ENCODE data around the gene ZCCHC24. TPM values are rescaled to one million over a fixed set of nuclear protein-coding genes. Genes with fewer than 3 reads are reported as not detected.

ZCCHC24 gene
- total RNA-seq, 1 donor: 4.0 TPM

- Histone ChIP-seq H3K4me1 (ENCODE audit: insufficient read depth, low read length) (no peaks in the 10 kb centered on the region), H3K27me3 (ENCODE audit: insufficient read depth, low read length) (no peaks in the 10 kb centered on the region)
Measured at GRCh38 chr10:79434223-79434687, 11.2 kb downstream of the ZCCHC24 start.

GRCh38 chr10:79433324-79434222 is 11.9 kb downstream of the ZCCHC24 start:
- H3K4me3 ChIP-seq (ENCODE audit: low read length): no peak overlapping the region
- H3K27me3 ChIP-seq (ENCODE audit: insufficient read depth, low read length): no peaks in the 10 kb centered on the region
- H3K4me1 ChIP-seq (ENCODE audit: insufficient read depth, low read length): no peaks in the 10 kb centered on the region
- no peaks in the 10 kb centered on the region for H3K9me3 ChIP-seq (ENCODE audit: low read depth, low read length)

More at GRCh38 chr10:79434223-79434687, 11.2 kb downstream of the ZCCHC24 start:
- no peak overlapping the region for H3K4me3 ChIP-seq (ENCODE audit: low read length)
- H3K9me3 ChIP-seq (ENCODE audit: low read depth, low read length): no peaks in the 10 kb centered on the region

DNA sequence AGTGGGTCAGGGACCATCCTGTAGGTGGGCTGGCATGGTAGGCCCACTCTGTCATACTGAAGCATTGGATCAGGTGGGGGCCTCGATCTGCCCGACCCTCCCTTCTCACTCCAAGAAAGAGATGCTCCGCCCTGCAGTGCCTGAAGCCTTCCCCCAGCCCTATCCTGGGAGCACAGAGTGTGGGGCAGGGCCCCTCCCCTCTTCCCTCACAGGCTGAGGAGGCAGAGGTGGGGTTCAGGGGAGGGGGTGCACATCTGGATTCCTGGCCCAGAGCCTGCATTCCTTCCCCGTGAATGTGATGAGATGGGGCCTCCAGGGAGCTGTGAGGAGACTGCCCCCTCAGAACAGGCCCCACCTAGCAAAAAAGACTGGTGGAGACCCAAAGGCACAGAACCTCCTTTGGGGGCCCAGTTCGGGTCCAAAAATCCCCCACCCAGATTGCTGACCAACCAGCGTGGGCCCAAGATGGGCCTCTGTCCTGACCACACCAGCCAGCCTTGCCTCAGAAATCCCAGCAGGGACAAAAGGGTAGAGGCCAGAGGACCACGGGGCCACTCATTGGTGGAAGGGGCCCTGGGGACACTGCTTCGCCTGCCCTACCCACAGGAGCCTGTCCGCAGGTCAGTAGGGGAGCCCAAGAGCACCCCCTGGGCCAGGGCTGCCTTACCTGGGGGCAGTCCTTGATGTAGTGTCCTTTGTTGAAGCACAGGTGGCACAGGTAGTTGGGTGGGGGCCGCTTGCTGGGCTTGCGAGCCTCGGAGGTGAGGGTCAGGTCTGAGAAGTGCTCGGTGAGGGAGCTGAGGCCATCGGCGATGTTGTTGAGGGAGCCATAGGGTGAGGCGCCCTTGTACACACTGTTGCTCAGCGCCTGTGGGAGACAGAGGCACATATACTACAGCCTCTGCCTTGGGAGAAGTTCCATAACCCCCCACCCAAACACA is 13.3 kb downstream of the ZCCHC24 start:
- H3K27me3 ChIP-seq (ENCODE audit: insufficient read depth, low read length): no peaks in the 10 kb centered on the region
- H3K4me3 ChIP-seq (ENCODE audit: low read length): no peak overlapping the region
- no peaks in the 10 kb centered on the region for H3K4me1 ChIP-seq (ENCODE audit: insufficient read depth, low read length)
- no peaks in the 10 kb centered on the region for H3K9me3 ChIP-seq (ENCODE audit: low read depth, low read length)

GRCh38 chr10:79431428-79431827 is 14.0 kb downstream of the ZCCHC24 start:
- no peaks in the 10 kb centered on the region for H3K9me3 ChIP-seq (ENCODE audit: low read depth, low read length)
- H3K4me1 ChIP-seq (ENCODE audit: insufficient read depth, low read length): no peaks in the 10 kb centered on the region
- no peaks in the 10 kb centered on the region for H3K27me3 ChIP-seq (ENCODE audit: insufficient read depth, low read length)
- H3K4me3 ChIP-seq (ENCODE audit: low read length): no peak overlapping the region

- Histone ChIP-seq H3K27me3 (ENCODE audit: insufficient read depth, low read length) (no peaks in the 10 kb centered on the region), H3K9me3 (ENCODE audit: low read depth, low read length) (no peaks in the 10 kb centered on the region), H3K4me1 (ENCODE audit: insufficient read depth, low read length) (no peaks in the 10 kb centered on the region), H3K4me3 (ENCODE audit: low read length) (no peak overlapping the region)
Measured at GRCh38 chr10:79430936-79431335, 14.5 kb downstream of the ZCCHC24 start.

DNA sequence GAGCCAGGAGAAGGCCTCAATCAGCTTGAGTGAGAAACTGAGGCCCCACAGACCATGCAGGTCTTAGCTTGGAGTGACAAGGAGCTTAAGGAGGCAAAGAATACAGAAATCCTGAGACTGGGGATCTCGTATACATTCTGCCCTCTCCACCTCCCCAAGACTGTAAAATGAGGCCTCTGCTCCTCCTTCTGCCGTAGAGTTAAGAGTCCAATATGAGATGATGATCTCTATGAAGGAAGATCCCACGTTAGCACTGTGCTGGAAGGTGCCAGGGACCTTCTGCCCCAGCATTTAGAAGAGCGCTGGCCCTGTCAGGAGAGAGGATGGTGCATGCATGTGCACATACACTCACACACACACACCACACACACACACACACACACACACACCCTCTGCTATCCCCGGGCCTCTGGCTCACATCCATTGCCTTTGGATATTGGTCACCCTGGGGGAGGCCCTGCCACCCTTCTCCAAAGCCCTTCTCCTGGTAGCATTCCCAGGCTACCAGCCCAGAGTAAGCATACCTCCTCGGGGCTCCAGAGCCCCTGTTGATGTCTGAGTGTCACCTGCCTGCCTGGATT is 15.0 kb downstream of the ZCCHC24 start:
- no peaks in the 10 kb centered on the region for H3K9me3 ChIP-seq (ENCODE audit: low read depth, low read length)
- H3K27me3 ChIP-seq (ENCODE audit: insufficient read depth, low read length): no peaks in the 10 kb centered on the region
- H3K4me1 ChIP-seq (ENCODE audit: insufficient read depth, low read length): no peaks in the 10 kb centered on the region
- no peak overlapping the region for H3K4me3 ChIP-seq (ENCODE audit: low read length)

- Histone ChIP-seq H3K9me3 (ENCODE audit: low read depth, low read length) (no peaks in the 10 kb centered on the region), H3K4me3 (ENCODE audit: low read length) (no peak overlapping the region), H3K27me3 (ENCODE audit: insufficient read depth, low read length) (no peaks in the 10 kb centered on the region), H3K4me1 (ENCODE audit: insufficient read depth, low read length) (no peaks in the 10 kb centered on the region)
Measured at GRCh38 chr10:79429751-79430150, 15.7 kb downstream of the ZCCHC24 start.

DNA sequence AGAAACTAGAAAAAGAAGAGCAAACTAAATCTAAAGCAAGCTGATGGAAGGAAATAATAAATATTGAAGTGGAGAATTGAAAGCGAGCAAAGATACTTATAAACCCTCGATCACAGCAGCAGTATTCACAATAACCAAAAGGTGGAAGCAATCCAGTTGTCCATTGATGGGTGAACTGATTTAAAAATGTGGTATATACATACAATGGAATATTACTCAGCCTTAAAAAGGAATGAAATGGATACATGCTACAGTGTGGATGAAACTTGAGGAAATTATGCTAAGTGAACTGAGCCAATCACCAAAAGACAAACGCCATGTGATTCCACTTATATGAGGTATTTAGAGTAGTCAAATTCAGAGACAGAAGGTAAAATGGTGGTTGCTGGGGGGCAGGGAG is 17.5 kb downstream of the ZCCHC24 start:
- Histone ChIP-seq H3K27me3 (ENCODE audit: insufficient read depth, low read length) (no peaks in the 10 kb centered on the region), H3K4me3 (ENCODE audit: low read length) (no peak overlapping the region), H3K9me3 (ENCODE audit: low read depth, low read length) (no peaks in the 10 kb centered on the region), H3K4me1 (ENCODE audit: insufficient read depth, low read length) (no peaks in the 10 kb centered on the region)

GRCh38 chr10:79425074-79425532 is 20.3 kb downstream of the ZCCHC24 start:
- Histone ChIP-seq H3K4me1 (ENCODE audit: insufficient read depth, low read length) (peaks cover 10% of the 10 kb centered on the region), H3K4me3 (ENCODE audit: low read length) (no peak overlapping the region), H3K9me3 (ENCODE audit: low read depth, low read length) (no peaks in the 10 kb centered on the region), H3K27me3 (ENCODE audit: insufficient read depth, low read length) (no peaks in the 10 kb centered on the region)

GRCh38 chr10:79424221-79425073 is 21.0 kb downstream of the ZCCHC24 start:
- H3K9me3 ChIP-seq (ENCODE audit: low read depth, low read length): no peaks in the 10 kb centered on the region
- peaks cover 16% of the 10 kb centered on the region for H3K4me1 ChIP-seq (ENCODE audit: insufficient read depth, low read length)
- no peaks in the 10 kb centered on the region for H3K27me3 ChIP-seq (ENCODE audit: insufficient read depth, low read length)
- no peak overlapping the region for H3K4me3 ChIP-seq (ENCODE audit: low read length)

DNA sequence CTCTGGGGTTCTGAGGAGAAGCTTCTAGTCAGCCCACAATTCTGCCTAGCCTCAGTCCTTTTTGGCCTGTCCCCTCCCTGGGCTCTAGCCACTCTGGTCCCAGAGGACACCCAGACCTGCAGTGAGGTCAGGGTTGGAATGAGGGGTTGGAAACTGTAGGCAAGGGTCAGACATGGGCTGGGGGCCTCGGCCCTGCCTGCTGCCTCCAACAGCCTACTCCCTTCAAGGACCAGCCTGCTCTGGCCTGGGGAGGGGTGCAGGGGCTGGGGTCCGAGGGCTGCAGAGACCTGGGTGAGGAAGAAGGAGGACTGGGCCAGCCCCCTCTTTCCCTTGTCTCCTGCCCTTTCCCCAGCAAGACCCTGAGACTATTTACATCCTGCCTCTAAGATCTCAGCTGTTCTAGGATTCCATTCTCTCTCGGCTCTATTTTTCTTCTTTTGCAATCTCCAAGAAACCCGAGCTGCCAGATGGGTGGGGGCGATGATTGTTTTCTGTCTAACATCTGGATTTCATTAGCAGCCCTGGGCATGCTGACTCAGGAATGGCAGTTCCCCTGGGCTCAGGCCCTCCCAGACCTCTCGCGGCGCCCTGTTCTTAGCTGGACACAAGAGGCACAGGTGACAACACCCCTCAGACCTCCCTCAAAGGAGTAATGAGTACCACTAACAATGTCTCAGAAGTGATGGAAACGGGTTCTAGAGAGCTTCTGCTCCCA is 23.1 kb downstream of the ZCCHC24 start:
- Histone ChIP-seq H3K27me3 (ENCODE audit: insufficient read depth, low read length) (no peaks in the 10 kb centered on the region), H3K9me3 (ENCODE audit: low read depth, low read length) (no peaks in the 10 kb centered on the region), H3K4me1 (ENCODE audit: insufficient read depth, low read length) (peaks cover 37% of the 10 kb centered on the region), H3K4me3 (ENCODE audit: low read length) (no peak overlapping the region)

- H3K27me3 ChIP-seq (ENCODE audit: insufficient read depth, low read length): no peaks in the 10 kb centered on the region
- H3K4me1 ChIP-seq (ENCODE audit: insufficient read depth, low read length): peaks cover 49% of the 10 kb centered on the region
- H3K9me3 ChIP-seq (ENCODE audit: low read depth, low read length): no peaks in the 10 kb centered on the region
- no peak overlapping the region for H3K4me3 ChIP-seq (ENCODE audit: low read length)
Measured at GRCh38 chr10:79420974-79421688, 24.3 kb downstream of the ZCCHC24 start.
